GM12878 (cell line): ENCODE data around the gene SH2B3. TPM values are rescaled to one million over a fixed set of nuclear protein-coding genes. Genes with fewer than 3 reads are reported as not detected.

Experiments
- ATF2 ChIP-seq: IDR thresholded peaks from 2 replicates; pipeline ENCODE4 v1.6.1; 2012; ENCODE audit warnings: low read length, inconsistent platforms
- BCL3 ChIP-seq: IDR thresholded peaks from 2 replicates; pipeline ENCODE4 v1.6.1; 2011; ENCODE audit warnings: borderline replicate concordance, low read depth, mild to moderate bottlenecking, moderate library complexity, low read length; ENCODE audit not compliant: insufficient read depth, poor library complexity, severe bottlenecking
- CBFB ChIP-seq: IDR thresholded peaks from 2 replicates; pipeline ENCODE4 v1.6.1; 2016; ENCODE audit warnings: antibody characterized with exemption, low read depth
- CREB1 ChIP-seq: IDR thresholded peaks from 2 replicates; pipeline ENCODE4 v1.6.1; 2012; ENCODE audit warnings: low read depth, mild to moderate bottlenecking, inconsistent platforms
- JUND ChIP-seq: IDR thresholded peaks from 2 replicates; pipeline ENCODE4 v1.6.1; 2012; ENCODE audit warnings: low read depth, mild to moderate bottlenecking, low read length, improper control_type of control experiment, moderate library complexity
- MAX ChIP-seq: IDR thresholded peaks from 2 replicates; pipeline ENCODE4 v1.6.1; 2012; ENCODE audit warnings: low read depth, low read length, improper control_type of control experiment
- MEF2B ChIP-seq: fragments of 450-650 bp; IDR thresholded peaks from 2 replicates; pipeline ENCODE4 v1.6.1; 2018; ENCODE audit warnings: mild to moderate bottlenecking, moderate library complexity; ENCODE audit not compliant: partially characterized antibody, poor library complexity, severe bottlenecking
- MTA2 ChIP-seq: fragments of 450-650 bp; IDR thresholded peaks from 2 replicates; pipeline ENCODE4 v1.6.1; 2016; ENCODE audit warnings: low read depth, mild to moderate bottlenecking, moderate library complexity
- MTA3 ChIP-seq: IDR thresholded peaks from 2 replicates; pipeline ENCODE4 v1.6.1; 2012; ENCODE audit warnings: low read length, inconsistent platforms, borderline replicate concordance
- NR2F1 ChIP-seq: fragments of 450-650 bp; conservative IDR thresholded peaks from 2 replicates; pipeline ENCODE4 v1.6.1; 2017; ENCODE audit warnings: mild to moderate bottlenecking
- PKNOX1 ChIP-seq: fragments of 450-650 bp; IDR thresholded peaks from 2 replicates; pipeline ENCODE4 v1.6.1; 2016; ENCODE audit warnings: mild to moderate bottlenecking
- PRDM15 ChIP-seq: fragments of 450-650 bp; formaldehyde crosslinking; IDR thresholded peaks from 2 replicates; pipeline ENCODE4 v1.4.0; 2020; ENCODE audit warnings: mild to moderate bottlenecking, moderate library complexity
- RELB ChIP-seq: fragments of 450-650 bp; IDR thresholded peaks from 2 replicates; pipeline ENCODE4 v1.6.1; 2017; ENCODE audit warnings: low read depth, mild to moderate bottlenecking, moderate library complexity
- RUNX3 ChIP-seq: IDR thresholded peaks from 2 replicates; pipeline ENCODE4 v1.6.1; 2012; ENCODE audit warnings: low read length, inconsistent platforms
- SPI1 ChIP-seq: IDR thresholded peaks from 2 replicates; pipeline ENCODE4 v1.6.1; 2011; ENCODE audit warnings: low read depth, mild to moderate bottlenecking, low read length, moderate library complexity, borderline replicate concordance; ENCODE audit not compliant: insufficient read depth
- SREBF1 ChIP-seq: IDR thresholded peaks from 2 replicates; pipeline ENCODE4 v1.6.1; 2012; ENCODE audit warnings: mild to moderate bottlenecking, low read length
- SUZ12 ChIP-seq: fragments of 200-600 bp; sonication (generic); IDR thresholded peaks from one replicate; pipeline ENCODE4 v1.6.1; 2018; ENCODE audit warnings: antibody characterized with exemption, mild to moderate bottlenecking; ENCODE audit not compliant: unreplicated experiment
- TARDBP ChIP-seq: IDR thresholded peaks from 2 replicates; pipeline ENCODE4 v1.6.1; 2016; ENCODE audit warnings: borderline replicate concordance
- TCF7 ChIP-seq: IDR thresholded peaks from 2 replicates; pipeline ENCODE4 v1.6.1; 2014; ENCODE audit warnings: antibody characterized with exemption, borderline replicate concordance
- ZBED1 ChIP-seq: IDR thresholded peaks from 2 replicates; pipeline ENCODE4 v1.6.1; 2016; ENCODE audit warnings: borderline replicate concordance
- polyA plus RNA-seq, 11 experiments: library from polyadenylated mRNA; depleted of rRNA in 4 of 11; unstranded in 6 of 11; stranded (reverse) in 5 of 11; fragments of >200 nt; fragmentation: Nextera tagmentation in 4 of 11; fragmentation: Illumina TruSeq in 1 of 11; extraction: Ambion mirVana in 4 of 11; extraction: Trizol in 1 of 11; gene quantifications; 1 replicate in 1 of 11; 2 replicates in 10 of 11; pipeline versions ENCODE4 v1.2.1 to v1.2.3, GENCODE V29; 2011 to 2016; ENCODE audit warnings: inconsistent platforms in 2 of 11, missing spikeins in 2 of 11, low read depth in 1 of 11
- total RNA-seq, 4 experiments: library from RNA; depleted of rRNA in 3 of 4; stranded (reverse); fragments of >200 nt in 3 of 4; fragmentation: Illumina TruSeq in 1 of 4; extraction: Trizol in 1 of 4; gene quantifications; 2 replicates each; pipeline versions ENCODE4 v1.2.1 to v1.2.3, GENCODE V29; 2013 to 2021

SH2B3 gene
- total and polyA plus RNA-seq, 10 of the 15 experiments (the other 5 are each of a cell fraction or from before 2014, with no cell fraction given), result 5.8 to 46.4 (median 23.3) TPM

- peak; percentile 22; the same call in 1 of the 2 replicates for TF ChIP-seq MTA3
- TF ChIP-seq NR2F1, result peak; percentile 82
- no peak for TF ChIP-seq SPI1
- TF ChIP-seq SUZ12, result no peak
- TF ChIP-seq SREBF1, result no peak
- TF ChIP-seq MAX, result peak; percentile 31
- TF ChIP-seq TCF7, result no peak
- TF ChIP-seq JUND, result peak; percentile 61; the same call in 1 of the 2 replicates
- peak; percentile 84 for TF ChIP-seq MTA2
- TF ChIP-seq CREB1, result peak; percentile 79
- peak; percentile 97 for TF ChIP-seq RUNX3
- peak; percentile 74 for TF ChIP-seq MEF2B
- no peak for TF ChIP-seq PRDM15 (CRISPR knock-in tag)
- TF ChIP-seq BCL3, result peak; percentile 75
- peak; percentile 68; the same call in 1 of the 2 replicates for TF ChIP-seq TARDBP
- peak; percentile 90 for TF ChIP-seq CBFB
- peak; percentile 64 for TF ChIP-seq ATF2
- peak; percentile 83; the same call in 1 of the 2 replicates for TF ChIP-seq ZBED1
- TF ChIP-seq RELB, result peak; percentile 77
- no peak for TF ChIP-seq PKNOX1
Measured at GRCh38 chr12:111434680-111435338, 29.1 kb downstream of the SH2B3 start (continued).
